ENCODE data around the gene CEP164. TPM values are rescaled to one million over a fixed set of nuclear protein-coding genes. Genes with fewer than 3 reads are reported as not detected.

CEP164 gene
- total RNA-seq, 1 experiment from 2014 or later, result 43.7 TPM

DNA sequence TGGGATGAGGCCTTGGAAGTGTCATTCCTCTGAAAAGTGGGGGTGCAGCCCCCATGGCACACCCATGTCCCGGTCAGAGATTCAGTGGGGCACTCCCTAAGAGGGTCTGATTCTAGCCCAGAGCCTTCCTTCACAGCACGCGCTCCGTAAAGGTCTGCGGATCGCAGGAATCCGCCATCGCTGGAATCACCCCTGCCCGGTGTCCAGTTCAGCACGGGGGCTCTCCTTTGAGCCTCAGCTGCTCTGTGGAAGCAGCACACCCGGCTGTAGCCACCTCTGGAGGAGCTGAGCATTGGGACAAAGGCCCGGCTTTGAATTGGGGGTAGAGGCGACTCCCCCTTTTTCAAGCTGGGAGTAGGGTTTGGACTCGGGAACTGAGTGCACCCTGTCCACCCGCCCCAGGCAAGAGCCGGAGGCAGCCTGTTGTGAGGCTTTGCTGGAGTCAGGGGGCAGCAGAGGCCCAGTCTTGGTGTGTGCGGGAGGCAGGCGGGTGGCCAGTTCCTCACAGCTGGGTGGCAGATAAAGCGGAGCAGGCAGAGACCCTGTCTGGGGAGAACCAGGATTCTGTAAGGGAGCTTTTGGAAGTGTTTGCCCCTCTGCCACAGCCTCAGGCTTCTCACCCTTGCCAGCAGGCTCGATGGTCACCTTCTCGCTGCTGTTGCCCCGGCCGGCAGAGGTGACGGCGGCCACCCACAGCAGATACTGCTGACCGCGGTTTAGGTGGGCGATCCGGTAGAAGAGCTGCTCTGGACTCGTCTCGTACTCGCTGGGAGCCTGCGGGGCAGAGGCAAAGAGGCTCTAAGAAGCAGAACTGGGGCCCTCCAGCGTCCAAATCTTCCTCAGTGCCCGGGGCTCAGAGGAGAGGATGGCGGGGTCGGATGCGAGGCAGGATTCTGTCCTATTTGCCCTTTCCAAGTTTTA, 115.9 kb downstream of the CEP164 start:
- no peak for TF ChIP-seq EZH2 (IDR thresholded peaks at IDR 0.05; ENCODE audit: low read length, unreplicated experiment)
- TF ChIP-seq, protein P1, sequence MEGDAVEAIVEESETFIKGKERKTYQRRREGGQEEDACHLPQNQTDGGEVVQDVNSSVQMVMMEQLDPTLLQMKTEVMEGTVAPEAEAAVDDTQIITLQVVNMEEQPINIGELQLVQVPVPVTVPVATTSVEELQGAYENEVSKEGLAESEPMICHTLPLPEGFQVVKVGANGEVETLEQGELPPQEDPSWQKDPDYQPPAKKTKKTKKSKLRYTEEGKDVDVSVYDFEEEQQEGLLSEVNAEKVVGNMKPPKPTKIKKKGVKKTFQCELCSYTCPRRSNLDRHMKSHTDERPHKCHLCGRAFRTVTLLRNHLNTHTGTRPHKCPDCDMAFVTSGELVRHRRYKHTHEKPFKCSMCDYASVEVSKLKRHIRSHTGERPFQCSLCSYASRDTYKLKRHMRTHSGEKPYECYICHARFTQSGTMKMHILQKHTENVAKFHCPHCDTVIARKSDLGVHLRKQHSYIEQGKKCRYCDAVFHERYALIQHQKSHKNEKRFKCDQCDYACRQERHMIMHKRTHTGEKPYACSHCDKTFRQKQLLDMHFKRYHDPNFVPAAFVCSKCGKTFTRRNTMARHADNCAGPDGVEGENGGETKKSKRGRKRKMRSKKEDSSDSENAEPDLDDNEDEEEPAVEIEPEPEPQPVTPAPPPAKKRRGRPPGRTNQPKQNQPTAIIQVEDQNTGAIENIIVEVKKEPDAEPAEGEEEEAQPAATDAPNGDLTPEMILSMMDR (conservative IDR thresholded peaks at IDR 0.05; ENCODE audit: low read depth, low read length), result peak; percentile 66
- ChIA-PET CTCF (no interaction called here), POLR2A (ENCODE audit: unreplicated experiment) (no interaction called here)
- H3K79me2 ChIP-seq (ENCODE audit: low read length), result no peaks in the 10 kb centered on the region
- DNase-seq (peak; percentile 55), ATAC-seq (peak; percentile 85)
- no peak overlapping the region for H3K4me2 ChIP-seq (ENCODE audit: low read length)
- no peak overlapping the region for H3K4me3 ChIP-seq (ENCODE audit: low read length)
- H3K9ac ChIP-seq (ENCODE audit: low read length), result no peak overlapping the region
- H3K36me3 ChIP-seq (ENCODE audit: low read depth, low read length), result no peaks in the 10 kb centered on the region
- no peaks in the 10 kb centered on the region for H3K9me2 ChIP-seq (replicated peaks; ENCODE audit: low read length)
- no peak overlapping the region for H3K27ac ChIP-seq (ENCODE audit: low read length)
- no peaks in the 10 kb centered on the region for H4K20me1 ChIP-seq (ENCODE audit: low read length)
- no peaks in the 10 kb centered on the region for H3K9me3 ChIP-seq (ENCODE audit: low read length)
- intact Hi-C loops (cut with micrococcal nuclease), result no loop called here
- H3K27me3 ChIP-seq (ENCODE audit: low read length), result peaks cover 82% of the 10 kb centered on the region
- H3F3A ChIP-seq (ENCODE audit: low read length, unreplicated experiment), result no peaks in the 10 kb centered on the region
- no peak overlapping the region for H2AFZ ChIP-seq (ENCODE audit: low read length)
- no TSS peak for BruUV-seq (replicated peaks)
- H3K4me1 ChIP-seq (ENCODE audit: insufficient read depth, low read length), result no peaks in the 10 kb centered on the region

DNA sequence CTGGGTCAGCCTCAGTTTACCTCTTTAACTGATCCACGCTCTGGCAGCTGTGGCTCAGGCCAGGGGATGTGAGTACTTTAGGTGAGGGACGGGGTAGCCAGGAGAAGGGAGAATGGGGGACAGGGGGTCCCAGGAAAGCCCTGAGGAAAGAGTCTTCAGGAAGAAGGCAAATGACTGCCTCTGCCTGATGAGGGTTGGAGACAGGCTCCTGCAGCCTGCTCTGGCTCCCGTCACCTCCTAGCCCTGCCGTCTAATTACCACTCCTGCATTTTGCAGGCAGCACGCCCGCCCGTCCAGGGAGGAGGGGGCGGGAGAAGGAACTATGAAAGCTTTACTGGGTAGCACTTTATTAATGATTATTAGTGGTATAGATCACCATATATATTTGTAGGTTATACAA, 116.6 kb downstream of the CEP164 start:
- H4K20me1 ChIP-seq (ENCODE audit: low read length), result no peaks in the 10 kb centered on the region
- no TSS peak for BruUV-seq (replicated peaks)
- no peaks in the 10 kb centered on the region for H3F3A ChIP-seq (ENCODE audit: low read length, unreplicated experiment)
- no peak for TF ChIP-seq EZH2phosphoT487 (IDR thresholded peaks at IDR 0.05; ENCODE audit: borderline replicate concordance, low read length)
- TF ChIP-seq, protein P1 (conservative IDR thresholded peaks at IDR 0.05; ENCODE audit: low read depth, low read length), result no peak
- no peak for TF ChIP-seq EZH2 (IDR thresholded peaks at IDR 0.05; ENCODE audit: low read length, unreplicated experiment)
- no peaks in the 10 kb centered on the region for H3K9me3 ChIP-seq (ENCODE audit: low read length)
- ChIA-PET CTCF (no interaction called here), POLR2A (ENCODE audit: unreplicated experiment) (no interaction called here)
- H3K36me3 ChIP-seq (ENCODE audit: low read depth, low read length), result no peaks in the 10 kb centered on the region
- no peak overlapping the region for H3K27ac ChIP-seq (ENCODE audit: low read length)
- no peak overlapping the region for H3K4me2 ChIP-seq (ENCODE audit: low read length)
- H3K9ac ChIP-seq (ENCODE audit: low read length), result no peak overlapping the region
- DNase-seq, result no peak
- no peaks in the 10 kb centered on the region for H3K79me2 ChIP-seq (ENCODE audit: low read length)
- intact Hi-C loops (cut with micrococcal nuclease), result no loop called here
- no peaks in the 10 kb centered on the region for H3K9me2 ChIP-seq (replicated peaks; ENCODE audit: low read length)
- peaks cover 80% of the 10 kb centered on the region for H3K27me3 ChIP-seq (ENCODE audit: low read length)
- no peak overlapping the region for H3K4me3 ChIP-seq (ENCODE audit: low read length)
- H3K4me1 ChIP-seq (ENCODE audit: insufficient read depth, low read length), result no peaks in the 10 kb centered on the region
- no peak overlapping the region for H2AFZ ChIP-seq (ENCODE audit: low read length)
- ATAC-seq, result no peak

Measured in PC-3 (cell line).